Esophagus muscularis mucosa (tissue), 3 donors: ENCODE measurements around the gene FDX2.

Experiments
- EP300 ChIP-seq: sonication (generic); formaldehyde crosslinking; IDR thresholded peaks from one replicate; pipeline ENCODE4 v1.6.1; 2017; ENCODE audit warnings: antibody characterized with exemption
- TF ChIP-seq, protein P1 (sequence below), 3 experiments: fragments of 200-600 bp in 2 of 3; fragments of 450-650 bp in 1 of 3; sonication (generic) in 2 of 3; IDR thresholded peaks; one replicate each; pipeline ENCODE4 v1.5.1; 2017 to 2019; ENCODE audit warnings: antibody characterized with exemption in 3 of 3, mild to moderate bottlenecking in 2 of 3, moderate library complexity in 1 of 3

- TF ChIP-seq, protein P1, sequence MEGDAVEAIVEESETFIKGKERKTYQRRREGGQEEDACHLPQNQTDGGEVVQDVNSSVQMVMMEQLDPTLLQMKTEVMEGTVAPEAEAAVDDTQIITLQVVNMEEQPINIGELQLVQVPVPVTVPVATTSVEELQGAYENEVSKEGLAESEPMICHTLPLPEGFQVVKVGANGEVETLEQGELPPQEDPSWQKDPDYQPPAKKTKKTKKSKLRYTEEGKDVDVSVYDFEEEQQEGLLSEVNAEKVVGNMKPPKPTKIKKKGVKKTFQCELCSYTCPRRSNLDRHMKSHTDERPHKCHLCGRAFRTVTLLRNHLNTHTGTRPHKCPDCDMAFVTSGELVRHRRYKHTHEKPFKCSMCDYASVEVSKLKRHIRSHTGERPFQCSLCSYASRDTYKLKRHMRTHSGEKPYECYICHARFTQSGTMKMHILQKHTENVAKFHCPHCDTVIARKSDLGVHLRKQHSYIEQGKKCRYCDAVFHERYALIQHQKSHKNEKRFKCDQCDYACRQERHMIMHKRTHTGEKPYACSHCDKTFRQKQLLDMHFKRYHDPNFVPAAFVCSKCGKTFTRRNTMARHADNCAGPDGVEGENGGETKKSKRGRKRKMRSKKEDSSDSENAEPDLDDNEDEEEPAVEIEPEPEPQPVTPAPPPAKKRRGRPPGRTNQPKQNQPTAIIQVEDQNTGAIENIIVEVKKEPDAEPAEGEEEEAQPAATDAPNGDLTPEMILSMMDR (IDR thresholded peaks at IDR 0.05), result no peak
- no peak for TF ChIP-seq EP300
Observed at GRCh38 chr19:10286803-10287737, 28.7 kb downstream of the FDX2 start, which contains the start of gene ICAM4.
